Right atrium auricular region (tissue), 2 donors: ENCODE measurements around the gene SORL1. TPM values are rescaled to one million over a fixed set of nuclear protein-coding genes. Genes with fewer than 3 reads are reported as not detected.

Experiments used
- DNase-seq: peaks from one replicate; pipeline ENCODE4 v3.0.0-alpha.2; 2019; ENCODE audit warnings: low spot score
- H3K27ac ChIP-seq, 2 donors: fragments of 200-600 bp; sonication (generic); 1 replicate in 1 of 2; 2 replicates in 1 of 2; pipeline ENCODE4 v1.5.1; 2016 to 2019
- H3K27me3 ChIP-seq, 2 donors: fragments of 200-600 bp; sonication (generic); one replicate each; pipeline versions ENCODE4 v1.5.1 to v1.6.0; 2017 to 2019
- H3K36me3 ChIP-seq: fragments of 200-600 bp; sonication (generic); one replicate; pipeline ENCODE4 v1.5.1; 2016
- H3K4me1 ChIP-seq, 2 donors: fragments of 200-600 bp; sonication (generic); one replicate each; pipeline versions ENCODE4 v1.5.1 to v1.6.0; 2017 to 2019
- H3K4me3 ChIP-seq, 2 donors: fragments of 200-600 bp; sonication (generic); 1 replicate in 1 of 2; 2 replicates in 1 of 2; pipeline ENCODE4 v1.5.1; 2017 to 2019; ENCODE audit warnings: mild to moderate bottlenecking in 1 of 2, moderate library complexity in 1 of 2
- H3K9me3 ChIP-seq, 2 donors: fragments of 200-600 bp; sonication (generic); one replicate each; pipeline ENCODE4 v1.5.1; 2019
- CTCF ChIP-seq, 2 donors: fragments of 200-600 bp; sonication (generic); IDR thresholded peaks; one replicate each; pipeline ENCODE4 v1.5.1; 2019; ENCODE audit warnings: antibody characterized with exemption in 2 of 2
- total RNA-seq, 2 donors: library from RNA; depleted of rRNA; stranded (reverse); fragments of >200 nt; gene quantifications; one replicate each; pipeline ENCODE4 v1.1.0, GENCODE V29; 2016

The SORL1 gene
- total RNA-seq, 2 donors from 2014 or later = 6.4 to 7.5 TPM

GRCh38 chr11:121643479-121644186 lies 191.5 kb downstream of the SORL1 start:
- H3K36me3 ChIP-seq = no peaks in the 10 kb centered on the region
- no peak for DNase-seq
- H3K27ac ChIP-seq = no peak overlapping the region
- no peak overlapping the region for H3K4me3 ChIP-seq
- no peaks in the 10 kb centered on the region for H3K9me3 ChIP-seq
- TF ChIP-seq CTCF (IDR thresholded peaks at IDR 0.05) = no peak
- no peaks in the 10 kb centered on the region for H3K27me3 ChIP-seq
- H3K4me1 ChIP-seq = no peaks in the 10 kb centered on the region

GRCh38 chr11:121644187-121644512 lies 192.0 kb downstream of the SORL1 start:
- Histone ChIP-seq H3K36me3 (no peaks in the 10 kb centered on the region), H3K4me3 (no peak overlapping the region), H3K27ac (no peak overlapping the region), H3K4me1 (no peaks in the 10 kb centered on the region), H3K9me3 (no peaks in the 10 kb centered on the region), H3K27me3 (no peaks in the 10 kb centered on the region)
- DNase-seq = no peak
- no peak for TF ChIP-seq CTCF (IDR thresholded peaks at IDR 0.05)

DNA sequence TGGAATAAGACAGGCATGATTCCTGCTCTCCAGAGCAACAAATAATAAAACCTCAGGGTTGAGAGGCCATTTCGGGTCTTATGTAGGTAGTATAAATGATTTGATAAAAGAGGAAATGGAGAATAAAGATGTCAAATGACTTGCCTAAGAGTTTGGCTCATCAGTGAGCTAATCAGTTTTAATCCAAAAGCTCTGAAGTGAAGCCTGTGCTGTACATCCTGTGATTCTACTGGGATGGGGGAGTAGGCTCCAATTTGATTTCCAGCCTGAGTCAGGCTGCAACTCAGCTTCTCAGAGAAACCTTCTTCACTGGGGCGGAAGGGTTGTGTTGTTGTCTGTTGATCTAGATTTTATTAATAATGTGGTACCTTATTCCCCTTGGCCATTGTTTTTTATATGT lies 192.9 kb downstream of the SORL1 start:
- Histone ChIP-seq H3K9me3 (no peaks in the 10 kb centered on the region), H3K27ac (no peak overlapping the region), H3K27me3 (no peaks in the 10 kb centered on the region), H3K4me3 (no peak overlapping the region), H3K4me1 (no peaks in the 10 kb centered on the region), H3K36me3 (no peaks in the 10 kb centered on the region)
- no peak for TF ChIP-seq CTCF (IDR thresholded peaks at IDR 0.05)
- DNase-seq = no peak

GRCh38 chr11:121645596-121645995 lies 193.5 kb downstream of the SORL1 start:
- Histone ChIP-seq H3K27me3 (no peaks in the 10 kb centered on the region), H3K9me3 (no peaks in the 10 kb centered on the region), H3K4me1 (no peaks in the 10 kb centered on the region), H3K4me3 (no peak overlapping the region), H3K27ac (no peak overlapping the region), H3K36me3 (no peaks in the 10 kb centered on the region)
- DNase-seq = no peak
- TF ChIP-seq CTCF (IDR thresholded peaks at IDR 0.05) = no peak

- Histone ChIP-seq H3K27ac (no peak overlapping the region), H3K36me3 (no peaks in the 10 kb centered on the region), H3K27me3 (no peaks in the 10 kb centered on the region), H3K9me3 (no peaks in the 10 kb centered on the region), H3K4me1 (no peaks in the 10 kb centered on the region), H3K4me3 (no peak overlapping the region)
- no peak for TF ChIP-seq CTCF (IDR thresholded peaks at IDR 0.05)
- no peak for DNase-seq
These were observed 196.2 kb downstream of the SORL1 start for GRCh38 chr11:121648306-121648705.

DNA sequence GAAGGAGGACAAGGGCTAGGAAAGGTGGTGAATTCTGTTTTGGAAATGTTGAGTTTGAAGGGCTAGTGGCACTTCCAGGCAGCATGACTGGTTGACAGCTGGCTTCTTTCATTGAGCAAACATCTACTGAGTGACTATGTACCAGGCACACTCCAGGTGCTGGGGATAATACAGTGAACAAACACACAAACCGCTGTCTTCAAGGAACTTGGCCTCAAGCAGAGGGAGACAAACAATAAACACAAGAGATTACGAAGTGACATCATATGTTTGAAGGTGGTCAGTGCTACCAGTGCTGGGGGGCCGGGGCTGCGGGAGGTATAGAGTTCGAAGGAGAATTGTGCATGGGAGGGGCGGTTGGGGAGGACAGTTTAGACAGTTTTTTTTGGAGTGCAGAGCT lies 197.7 kb downstream of the SORL1 start:
- Histone ChIP-seq H3K27me3 (no peaks in the 10 kb centered on the region), H3K27ac (no peak overlapping the region), H3K4me1 (peaks cover 0 to under 1% of the 10 kb centered on the region in 2 donors), H3K9me3 (no peaks in the 10 kb centered on the region), H3K36me3 (no peaks in the 10 kb centered on the region), H3K4me3 (no peak overlapping the region)
- DNase-seq = no peak
- TF ChIP-seq CTCF (IDR thresholded peaks at IDR 0.05) = no peak
